Body of pancreas (tissue), 4 donors: ENCODE measurements around the gene C14orf132.

Experiments
- POLR2A ChIP-seq, 3 donors: fragments of 450-650 bp; IDR thresholded peaks; one replicate each; pipeline ENCODE4 v1.6.1; 2016; ENCODE audit warnings: antibody characterized with exemption in 3 of 3, mild to moderate bottlenecking in 2 of 3
- TF ChIP-seq, protein P1 (sequence below), 7 experiments: fragments of 450-650 bp in 4 of 7; fragments of 200-600 bp in 3 of 7; sonication (generic) in 3 of 7; IDR thresholded peaks; one replicate each; pipeline ENCODE4 v1.5.1; 2016 to 2019; ENCODE audit warnings: antibody characterized with exemption in 7 of 7

GRCh38 chr14:96095058-96095457 is 55.9 kb downstream of the C14orf132 start:
- no peak for TF ChIP-seq POLR2A (IDR thresholded peaks at IDR 0.05)
- TF ChIP-seq, protein P1, sequence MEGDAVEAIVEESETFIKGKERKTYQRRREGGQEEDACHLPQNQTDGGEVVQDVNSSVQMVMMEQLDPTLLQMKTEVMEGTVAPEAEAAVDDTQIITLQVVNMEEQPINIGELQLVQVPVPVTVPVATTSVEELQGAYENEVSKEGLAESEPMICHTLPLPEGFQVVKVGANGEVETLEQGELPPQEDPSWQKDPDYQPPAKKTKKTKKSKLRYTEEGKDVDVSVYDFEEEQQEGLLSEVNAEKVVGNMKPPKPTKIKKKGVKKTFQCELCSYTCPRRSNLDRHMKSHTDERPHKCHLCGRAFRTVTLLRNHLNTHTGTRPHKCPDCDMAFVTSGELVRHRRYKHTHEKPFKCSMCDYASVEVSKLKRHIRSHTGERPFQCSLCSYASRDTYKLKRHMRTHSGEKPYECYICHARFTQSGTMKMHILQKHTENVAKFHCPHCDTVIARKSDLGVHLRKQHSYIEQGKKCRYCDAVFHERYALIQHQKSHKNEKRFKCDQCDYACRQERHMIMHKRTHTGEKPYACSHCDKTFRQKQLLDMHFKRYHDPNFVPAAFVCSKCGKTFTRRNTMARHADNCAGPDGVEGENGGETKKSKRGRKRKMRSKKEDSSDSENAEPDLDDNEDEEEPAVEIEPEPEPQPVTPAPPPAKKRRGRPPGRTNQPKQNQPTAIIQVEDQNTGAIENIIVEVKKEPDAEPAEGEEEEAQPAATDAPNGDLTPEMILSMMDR (IDR thresholded peaks at IDR 0.05), result no peak
